ENCODE results near the gene ASB13. TPM values are rescaled to one million over a fixed set of nuclear protein-coding genes. Genes with fewer than 3 reads are reported as not detected.
A peak's percentile ranks its signal among the peaks of the same experiment; 100 is the strongest.

The ASB13 gene
- total and polyA plus RNA-seq, 2 of the 13 experiments (the other 11 are each of a cell fraction or from before 2014, with no cell fraction given) = 9.3 to 15.4 TPM

DNA sequence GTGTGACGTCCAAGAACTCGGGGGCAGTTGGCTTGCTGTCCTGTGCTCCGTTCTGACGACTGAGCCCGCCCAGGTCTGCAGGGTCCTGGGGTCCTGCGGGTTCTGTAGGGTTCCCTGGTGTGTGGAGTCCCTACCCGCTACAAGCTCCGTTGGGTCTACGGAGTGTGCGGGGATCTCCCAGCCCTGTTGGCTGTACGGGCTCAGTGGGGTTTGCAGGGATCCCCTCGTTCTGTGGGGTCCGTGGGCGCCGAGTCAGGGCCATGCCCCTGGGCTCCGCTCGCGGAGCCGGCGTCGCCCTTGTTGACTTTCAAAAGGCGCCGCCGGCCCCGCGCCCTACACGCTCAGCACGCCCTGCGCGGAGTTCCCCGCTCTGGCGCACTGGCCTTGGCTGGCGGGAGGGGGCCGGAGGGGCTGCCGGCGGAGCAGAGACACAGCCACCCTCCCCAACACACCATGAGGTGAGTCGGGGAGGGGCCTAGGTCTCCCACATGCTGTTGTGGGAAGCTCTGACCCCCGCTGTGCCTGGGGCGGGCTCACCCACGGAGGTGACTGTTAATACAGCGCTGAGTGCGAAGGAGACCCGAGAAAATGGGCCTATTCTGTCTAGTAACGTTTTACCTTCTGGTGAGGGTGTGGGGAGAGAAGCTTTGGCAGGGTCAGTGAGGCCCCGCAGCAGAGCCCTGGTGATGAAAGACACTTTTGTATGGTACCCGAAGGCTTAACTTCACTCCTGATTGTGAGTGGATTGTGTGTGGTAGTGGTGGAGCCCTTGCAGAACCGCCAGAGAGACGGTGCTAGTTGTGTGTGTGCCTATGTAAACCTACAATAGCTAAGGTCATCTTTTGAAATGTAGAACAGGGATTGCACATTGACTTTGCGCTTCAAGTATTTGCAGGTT, 26.3 kb upstream of the ASB13 start (continued):
- TF ChIP-seq ZNF720 (CRISPR knock-in tag; IDR thresholded peaks at IDR 0.05) = no peak
- peak; percentile 84 for TF ChIP-seq ATF7-NPFF (CRISPR knock-in tag; IDR thresholded peaks at IDR 0.05; ENCODE audit: low read depth)
- TF ChIP-seq ZFP36L1 (CRISPR knock-in tag; IDR thresholded peaks at IDR 0.05) = peak; percentile 66; the same call in 1 of the 2 replicates
- TF ChIP-seq ATM (IDR thresholded peaks at IDR 0.05; ENCODE audit: borderline replicate concordance) = no peak
- TF ChIP-seq NFYC (CRISPR knock-in tag; IDR thresholded peaks at IDR 0.05) = peak; percentile 20; the same call in 1 of the 2 replicates
- no peak for TF ChIP-seq ZNF549 (CRISPR knock-in tag; IDR thresholded peaks at IDR 0.05)
- TF ChIP-seq KLF6 (CRISPR knock-in tag; IDR thresholded peaks at IDR 0.05) = 0 out of 2 replicates have a peak, but pooled peaks have one; percentile 58
- peak; percentile 91 for TF ChIP-seq ZNF607 (CRISPR knock-in tag; IDR thresholded peaks at IDR 0.05; ENCODE audit: borderline replicate concordance)
- TF ChIP-seq ZNF605 (CRISPR knock-in tag; IDR thresholded peaks at IDR 0.05) = peak; percentile 42; the same call in 1 of the 2 replicates
- TF ChIP-seq RFX3 (CRISPR knock-in tag; IDR thresholded peaks at IDR 0.05) = no peak
- TF ChIP-seq ZBTB1 (CRISPR knock-in tag; IDR thresholded peaks at IDR 0.05; ENCODE audit: borderline replicate concordance) = no peak
- TF ChIP-seq ZKSCAN5 (CRISPR knock-in tag; IDR thresholded peaks at IDR 0.05) = no peak
- TF ChIP-seq CEBPG (CRISPR knock-in tag; IDR thresholded peaks at IDR 0.05) = peak; percentile 76
- peak; percentile 75; the same call in 1 of the 2 replicates for TF ChIP-seq AHDC1 (CRISPR knock-in tag; IDR thresholded peaks at IDR 0.05; ENCODE audit: borderline replicate concordance)
- TF ChIP-seq PLSCR1 (CRISPR knock-in tag; IDR thresholded peaks at IDR 0.05; ENCODE audit: borderline replicate concordance) = no peak
- 0 out of 2 replicates have a peak, but pooled peaks have one; percentile 23 for TF ChIP-seq DNMT3B (CRISPR knock-in tag; conservative IDR thresholded peaks at IDR 0.05)
- peak; percentile 81 for TF ChIP-seq ZNF709 (CRISPR knock-in tag; IDR thresholded peaks at IDR 0.05)
- TF ChIP-seq ESRRA (CRISPR knock-in tag; IDR thresholded peaks at IDR 0.05; ENCODE audit: low read depth) = 0 out of 2 replicates have a peak, but pooled peaks have one; percentile 59
- TF ChIP-seq SOX6 (IDR thresholded peaks at IDR 0.05) = no peak
- peak; percentile 81 for TF ChIP-seq SOX6 (CRISPR knock-in tag; IDR thresholded peaks at IDR 0.05)
- TF ChIP-seq ZNF616 (CRISPR knock-in tag; IDR thresholded peaks at IDR 0.05; ENCODE audit: low read depth) = no peak
- peak; percentile 42; the same call in 1 of the 2 replicates for TF ChIP-seq TFE3 (CRISPR knock-in tag; IDR thresholded peaks at IDR 0.05)
- TF ChIP-seq RELA (CRISPR knock-in tag; IDR thresholded peaks at IDR 0.05) = peak; percentile 96
- TF ChIP-seq ZBTB7B (CRISPR knock-in tag; IDR thresholded peaks at IDR 0.05) = peak; percentile 89
